Naive B cell (primary cell): ENCODE results near the gene SELENOS. TPM values are rescaled to one million over a fixed set of nuclear protein-coding genes. Genes with fewer than 3 reads are reported as not detected.
"Not testable (repeated sequence)": the region's sequence is repeated elsewhere in the genome, so short reads cannot be mapped to it uniquely, and the experiment has no call there.

Experiments used
- ATAC-seq, 2 donors: fragments of 150-1000 bp; cut with Tn5 transposase; 2 replicates each; pipeline ENCODE4 v1.10.0; 2021; ENCODE audit warnings: low read depth in 2 of 2, mild to moderate bottlenecking in 2 of 2, moderate library complexity in 2 of 2
- DNase-seq: peaks from one replicate; pipeline ENCODE4 v3.0.0; 2022
- H3K27ac Mint-ChIP-seq, 6 donors: one replicate each; pipeline ENCODE4 v1.8.0; 2020 to 2022; ENCODE audit warnings: mild to moderate bottlenecking in 6 of 6, mixed read lengths in 6 of 6, moderate library complexity in 5 of 6, inconsistent platforms in 2 of 6
- H3K27me3 Mint-ChIP-seq, 3 donors: one replicate each; pipeline ENCODE4 v1.8.0; 2021 to 2022; ENCODE audit warnings: mixed read lengths in 3 of 3, mild to moderate bottlenecking in 1 of 3
- H3K36me3 Mint-ChIP-seq, 2 donors: one replicate each; pipeline ENCODE4 v1.8.0; 2020 to 2022; ENCODE audit warnings: mixed read lengths in 2 of 2, inconsistent platforms in 1 of 2, mild to moderate bottlenecking in 1 of 2
- H3K4me1 Mint-ChIP-seq, 3 donors: one replicate each; pipeline ENCODE4 v1.8.0; 2020 to 2022; ENCODE audit warnings: mixed read lengths in 3 of 3, inconsistent platforms in 1 of 3, mild to moderate bottlenecking in 1 of 3, moderate library complexity in 1 of 3
- H3K4me3 Mint-ChIP-seq, 8 donors: one replicate each; pipeline ENCODE4 v1.8.0; 2020 to 2022; ENCODE audit warnings: mild to moderate bottlenecking in 8 of 8, mixed read lengths in 8 of 8, moderate library complexity in 8 of 8, inconsistent platforms in 2 of 8
- H3K9me3 Mint-ChIP-seq, 7 donors: one replicate each; pipeline ENCODE4 v1.8.0; 2020 to 2022; ENCODE audit warnings: mixed read lengths in 7 of 7, mild to moderate bottlenecking in 5 of 7, inconsistent platforms in 2 of 7, moderate library complexity in 1 of 7
- polyA plus RNA-seq, 6 donors: library from polyadenylated mRNA; unstranded; fragments of 300-500 nt; fragmentation: Illumina TruSeq; gene quantifications; one replicate each; pipeline ENCODE4 v1.2.3, GENCODE V29; 2021; ENCODE audit warnings: low read depth in 6 of 6

Gene SELENOS
- polyA plus RNA-seq, 6 donors from 2014 or later = 25.7 to 49.7 (median 40.0) TPM

DNA sequence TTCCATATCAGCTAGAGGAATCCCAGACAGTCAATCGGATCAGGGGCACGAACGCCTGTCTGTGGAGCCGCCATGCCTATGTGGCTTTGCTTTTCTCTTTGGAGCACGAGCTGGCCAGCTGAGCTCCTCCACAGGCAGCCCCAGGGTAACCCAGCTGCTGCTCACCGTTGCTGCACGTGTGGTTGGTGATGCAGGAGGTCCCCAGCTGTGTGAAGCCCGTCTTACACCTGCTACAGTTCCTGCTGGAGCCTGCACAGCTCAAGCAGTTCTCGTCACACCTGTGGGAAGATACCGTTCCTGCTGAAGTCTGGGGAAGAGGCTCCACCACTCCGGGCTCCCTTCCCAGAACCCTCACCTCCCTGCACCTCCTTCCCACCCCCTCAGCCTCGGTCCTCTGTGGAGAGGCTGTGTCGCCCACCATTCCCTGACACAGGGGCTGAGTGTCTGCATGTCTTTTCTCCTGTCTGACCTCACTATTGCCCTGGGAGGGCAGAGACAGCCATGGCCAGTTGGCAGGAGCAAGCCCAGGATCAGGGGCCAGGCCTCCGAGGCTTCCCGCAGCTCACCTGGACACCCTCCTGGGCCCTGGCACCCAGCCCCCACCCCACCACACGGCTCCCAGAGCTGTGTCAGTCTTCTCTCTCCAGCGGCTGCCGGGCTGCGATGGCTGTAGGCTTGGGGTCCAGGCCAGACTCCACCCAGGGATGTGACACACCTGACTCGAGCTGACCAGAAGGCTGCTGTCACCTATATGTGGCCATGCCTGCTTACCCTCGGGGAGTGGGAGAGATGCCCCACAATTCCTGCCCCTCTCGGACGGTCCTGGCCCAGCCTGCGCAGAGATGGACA is 30.0 kb upstream of the SELENOS start:
- DNase-seq = no peak
- Mint-ChIP-seq H3K9me3 (no peaks in the 10 kb centered on the region), H3K4me1 (peaks cover 0 to 4% (median 0%) of the 10 kb centered on the region in 3 donors), H3K27ac (peak overlapping the region in 1 of 6 donors; percentile 69), H3K4me3 (no peak overlapping the region), H3K36me3 (no peaks in the 10 kb centered on the region), H3K27me3 (peaks cover 0 to 15% (median 7%) of the 10 kb centered on the region in 3 donors)
- ATAC-seq = no peak

DNA sequence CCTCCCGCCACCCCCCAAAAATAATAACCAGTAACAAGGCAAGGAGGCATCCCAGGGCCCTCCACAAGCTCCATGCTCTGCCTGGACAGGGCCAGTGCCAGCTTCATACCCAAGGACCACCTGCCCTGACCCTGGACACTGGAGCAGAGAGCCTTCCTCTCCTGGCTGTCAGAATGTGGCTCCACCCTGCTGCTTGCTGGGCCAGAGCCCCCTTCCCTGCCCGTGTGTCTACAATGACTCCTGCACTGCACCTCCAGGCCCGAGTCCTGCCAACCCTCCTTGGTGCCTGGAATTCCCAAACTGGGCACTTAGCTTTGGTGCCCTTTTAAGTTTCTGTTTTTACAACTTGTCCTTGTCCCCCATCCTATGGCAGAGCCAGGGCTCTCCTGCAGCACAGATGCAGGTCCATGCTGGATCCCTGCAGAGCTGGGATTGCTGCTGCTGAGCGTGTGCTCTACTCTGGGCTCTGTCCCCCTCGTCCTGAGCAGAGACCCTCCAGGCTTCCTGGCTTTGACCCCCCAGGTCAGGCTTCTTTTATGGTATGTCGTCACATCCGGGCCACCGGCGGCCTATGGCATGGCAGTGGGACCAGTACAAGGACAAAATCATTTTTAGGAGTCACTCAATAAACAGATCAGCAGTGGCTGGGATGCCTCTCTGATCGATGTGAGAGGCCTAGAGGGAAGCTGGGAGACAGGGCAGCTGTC is 29.2 kb upstream of the SELENOS start:
- DNase-seq (no peak), ATAC-seq (no peak)
- Mint-ChIP-seq H3K36me3 (no peaks in the 10 kb centered on the region), H3K9me3 (no peaks in the 10 kb centered on the region), H3K27me3 (peaks cover 0 to 11% (median 0%) of the 10 kb centered on the region in 3 donors), H3K4me1 (peaks cover 0 to under 1% (median 0%) of the 10 kb centered on the region in 3 donors), H3K27ac (no peak overlapping the region), H3K4me3 (peak overlapping the region in 1 of 8 donors; percentile 64)

DNA sequence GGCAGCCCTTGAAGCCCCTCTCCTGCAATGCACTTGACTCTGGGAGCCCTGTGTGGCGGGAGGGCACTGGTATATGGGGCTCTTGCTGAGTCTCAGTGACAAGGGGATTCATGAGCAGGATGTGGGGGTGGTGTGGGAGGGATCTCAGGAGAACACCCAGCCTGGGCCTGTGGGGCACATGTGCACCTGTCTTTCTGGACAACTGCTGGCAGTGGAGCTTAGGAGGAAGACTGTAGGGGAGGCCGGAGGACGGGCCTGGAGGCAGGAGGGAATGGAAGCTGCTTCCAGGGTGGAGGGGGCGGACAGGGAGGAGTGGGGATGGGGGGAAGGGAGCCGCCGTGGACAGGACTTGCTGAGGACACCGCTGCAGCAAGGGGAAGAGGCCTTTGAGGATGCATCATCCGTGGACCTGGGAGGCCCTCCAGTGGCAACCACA is 28.6 kb upstream of the SELENOS start:
- Mint-ChIP-seq H3K27ac (no peak overlapping the region), H3K4me3 (no peak overlapping the region), H3K9me3 (no peaks in the 10 kb centered on the region), H3K27me3 (peaks cover 0 to 11% (median 0%) of the 10 kb centered on the region in 3 donors), H3K36me3 (no peaks in the 10 kb centered on the region), H3K4me1 (peaks cover 0 to 5% (median 0%) of the 10 kb centered on the region in 3 donors)
- no peak for DNase-seq
- ATAC-seq = no peak

DNA sequence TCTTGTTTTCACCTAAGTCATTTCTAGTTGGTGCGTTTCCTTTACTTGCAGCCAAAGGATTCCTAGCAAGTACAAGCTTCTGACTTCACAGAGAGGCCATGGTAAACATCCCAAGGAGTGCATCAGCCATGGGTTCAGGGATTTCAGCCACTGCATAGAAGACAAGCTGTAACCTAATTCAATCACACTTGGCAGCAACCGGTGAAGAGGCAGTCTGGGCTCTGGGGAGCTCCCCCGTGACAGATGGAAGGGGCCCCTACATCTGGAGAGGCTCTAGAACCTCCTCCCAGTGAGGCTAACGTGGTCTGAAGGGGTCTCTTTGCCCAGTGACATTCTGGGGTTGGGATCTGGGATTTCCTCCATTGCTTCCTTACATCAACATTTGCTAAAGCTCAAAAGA is 26.1 kb upstream of the SELENOS start:
- DNase-seq (no peak), ATAC-seq (no peak)
- Mint-ChIP-seq H3K27me3 (peaks cover 0 to 6% (median 0%) of the 10 kb centered on the region in 3 donors), H3K4me3 (no peak overlapping the region), H3K4me1 (peaks cover 0 to 5% (median 2%) of the 10 kb centered on the region in 3 donors), H3K9me3 (no peaks in the 10 kb centered on the region), H3K27ac (no peak overlapping the region), H3K36me3 (no peaks in the 10 kb centered on the region)

DNA sequence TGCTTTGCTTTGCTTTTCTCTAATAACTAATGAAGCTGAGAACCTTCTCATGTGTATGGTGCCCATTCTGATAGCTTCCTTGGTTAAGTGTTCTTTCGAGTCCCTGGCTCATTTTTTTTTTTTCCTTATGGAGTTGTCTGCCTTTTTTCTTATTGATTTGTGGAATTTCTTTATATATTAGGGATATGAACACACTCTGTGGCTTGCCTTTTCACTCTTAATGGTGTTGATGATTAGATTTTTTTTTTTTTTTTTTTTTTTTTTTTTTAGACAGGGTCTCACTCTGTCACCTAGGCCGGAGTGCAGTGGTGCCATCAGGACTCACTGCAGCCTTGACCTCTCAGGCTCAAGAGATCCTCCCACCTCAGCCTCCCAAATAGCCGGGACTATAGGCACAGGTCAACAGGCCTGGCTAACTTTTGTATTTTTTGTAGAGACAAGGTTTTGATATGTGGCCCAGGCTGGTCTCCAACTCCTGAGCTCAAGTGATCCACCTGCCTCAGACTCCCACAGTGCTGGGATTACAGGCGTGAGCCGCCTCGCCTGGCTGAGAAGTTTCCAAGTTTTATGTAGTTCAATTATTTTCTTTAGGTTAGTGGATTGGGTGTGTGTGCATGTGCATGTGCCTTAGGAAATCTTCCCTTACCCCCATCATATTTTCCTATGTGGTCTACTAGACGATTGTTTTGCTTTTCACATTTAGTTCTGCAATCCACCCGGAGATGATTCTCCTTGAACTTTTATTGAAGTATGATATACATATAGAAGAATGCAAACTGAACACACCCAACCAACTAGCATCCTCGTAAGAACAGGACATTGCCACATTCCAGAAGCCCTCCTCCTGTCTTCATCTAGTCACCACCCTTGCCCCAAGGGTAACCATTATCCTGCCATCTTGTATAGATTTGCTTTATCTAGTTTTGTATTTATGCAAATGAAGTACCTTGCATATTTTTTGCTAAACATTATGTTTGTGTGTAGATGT is 19.4 kb upstream of the SELENOS start:
- no peaks in the 10 kb centered on the region for H3K9me3 Mint-ChIP-seq
- peak overlapping the region in 1 of 6 donors; percentile 90 for H3K27ac Mint-ChIP-seq
- H3K27me3 Mint-ChIP-seq = no peaks in the 10 kb centered on the region
- peaks cover 0 to 1% of the 10 kb centered on the region in 2 donors for H3K36me3 Mint-ChIP-seq
- DNase-seq = no peak
- peak overlapping the region; percentile 21 to 99 (median 95) for H3K4me3 Mint-ChIP-seq
- no peak for ATAC-seq
- H3K4me1 Mint-ChIP-seq = peaks cover 22 to 30% (median 24%) of the 10 kb centered on the region in 3 donors

DNA sequence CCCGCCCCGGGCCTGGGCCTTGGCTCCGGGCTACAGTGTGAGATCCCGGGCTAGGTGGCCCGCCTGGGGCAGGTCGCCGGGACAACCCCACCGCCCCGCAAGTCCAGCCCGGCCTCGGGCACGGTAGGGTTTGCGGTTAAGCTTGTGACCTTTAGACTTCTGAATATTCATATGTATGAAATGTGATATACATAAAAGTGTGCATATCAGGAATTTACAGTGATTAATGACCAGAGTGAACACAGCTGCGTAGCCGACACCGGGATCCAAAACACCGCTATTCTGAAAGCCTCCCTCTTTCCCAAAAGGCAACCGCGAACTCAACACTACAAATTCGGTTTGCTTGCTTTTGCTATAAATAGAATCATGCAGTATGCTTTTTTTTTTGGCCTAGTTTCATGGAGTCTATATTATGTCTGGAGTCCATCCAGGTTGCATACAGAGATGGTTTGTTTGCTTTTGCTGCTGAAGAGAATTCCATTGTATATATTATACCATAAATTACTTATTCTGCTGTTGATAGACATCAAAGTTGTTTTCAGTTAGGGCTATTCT is 18.4 kb upstream of the SELENOS start:
- H3K27ac Mint-ChIP-seq = peak overlapping the region; percentile 47 to 99 (median 88)
- H3K9me3 Mint-ChIP-seq = no peaks in the 10 kb centered on the region
- H3K4me3 Mint-ChIP-seq = peak overlapping the region; percentile 93 to 99 (median 96)
- peak; percentile 23 for DNase-seq
- no peaks in the 10 kb centered on the region for H3K27me3 Mint-ChIP-seq
- peaks cover 0 to 5% of the 10 kb centered on the region in 2 donors for H3K36me3 Mint-ChIP-seq
- no peak for ATAC-seq
- H3K4me1 Mint-ChIP-seq = peaks cover 22 to 38% (median 23%) of the 10 kb centered on the region in 3 donors

DNA sequence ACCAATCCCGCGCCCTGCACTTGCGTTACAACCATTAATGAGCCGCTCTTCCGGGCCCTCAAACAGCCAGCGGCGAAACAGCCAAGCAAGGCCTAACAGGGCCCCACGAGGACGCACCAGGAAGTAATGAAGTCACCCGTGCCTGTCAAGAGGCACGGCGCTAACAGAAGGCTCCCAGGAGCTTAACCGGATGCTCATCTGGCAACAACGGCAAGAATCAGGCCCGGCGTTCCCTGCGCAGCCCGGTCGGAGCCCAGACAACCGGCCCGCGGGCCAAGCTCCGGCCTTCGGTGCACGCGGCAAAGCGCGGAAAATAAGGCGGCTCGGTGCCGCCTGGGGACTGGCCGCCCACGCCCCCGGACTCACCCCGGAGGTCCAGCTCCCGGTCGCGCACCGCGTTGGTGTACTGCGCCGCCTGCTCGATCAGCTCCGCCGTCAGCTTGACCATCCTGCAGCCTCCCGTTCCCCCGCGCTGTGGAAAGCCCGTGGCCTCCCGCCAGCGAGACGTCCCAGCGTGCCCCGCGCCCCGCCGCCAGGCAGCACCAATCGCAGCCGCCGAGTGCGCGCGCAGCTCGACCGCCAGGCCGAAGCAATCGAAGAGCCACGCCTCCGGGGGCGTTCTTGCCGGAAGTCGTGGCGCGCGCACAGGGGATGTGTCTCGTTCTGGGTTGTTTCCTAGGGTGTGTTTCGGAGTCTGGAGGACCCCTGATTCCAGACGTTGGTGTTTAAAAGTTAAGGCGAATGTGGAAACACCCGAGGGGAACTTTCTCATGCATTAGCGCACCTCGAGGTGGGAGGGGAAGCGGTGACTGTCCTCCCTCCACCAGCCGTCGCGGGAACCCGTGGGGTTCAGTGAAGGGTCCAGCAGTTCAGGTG is 17.7 kb upstream of the SELENOS start, which contains the start of gene SNRPA1:
TSS of gene SNRPA1 (minus strand) at position 518 of the 876 bp plus-strand sequence. CDS start at position 448, 70 bp downstream.
- H3K27ac Mint-ChIP-seq = peak within 1 kb of the TSS; percentile 95 to 99 (median 98)
- ATAC-seq (peak; percentile 81 to 82), DNase-seq (peak; percentile 95)
- H3K36me3 Mint-ChIP-seq = peaks cover 6 to 9% of the 10 kb centered on the region in 2 donors
- peak within 1 kb of the TSS; percentile 93 to 99 (median 96) for H3K4me3 Mint-ChIP-seq
- H3K27me3 Mint-ChIP-seq = no peaks in the 10 kb centered on the region
- H3K4me1 Mint-ChIP-seq = peaks cover 26 to 43% (median 27%) of the 10 kb centered on the region in 3 donors
- H3K9me3 Mint-ChIP-seq = no peaks in the 10 kb centered on the region

DNA sequence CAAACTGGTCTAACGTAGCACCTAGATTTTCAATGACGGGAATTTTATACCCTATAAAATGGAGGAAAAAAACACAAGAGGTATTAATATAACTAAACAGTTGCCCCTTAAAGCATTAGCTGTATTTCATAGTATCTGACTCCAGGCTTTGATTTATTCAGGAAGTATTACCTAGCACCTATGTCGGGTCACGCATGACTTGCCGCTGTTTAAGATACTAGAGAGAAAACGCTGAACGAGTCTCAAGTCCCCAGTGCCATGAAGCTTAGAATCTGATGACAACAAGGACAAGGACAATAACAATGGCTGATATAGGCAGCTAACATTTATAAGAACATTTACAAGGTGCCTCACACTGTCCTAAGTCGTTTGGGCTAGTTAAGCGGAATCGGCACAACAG is 15.8 kb upstream of the SELENOS start:
- Mint-ChIP-seq H3K27ac (peak overlapping the region in 3 of 6 donors; percentile 56 to 99 (median 96)), H3K4me1 (peaks cover 41 to 49% (median 41%) of the 10 kb centered on the region in 3 donors), H3K9me3 (no peaks in the 10 kb centered on the region), H3K36me3 (peaks cover 17 to 20% of the 10 kb centered on the region in 2 donors), H3K4me3 (peak overlapping the region; percentile 93 to 99 (median 96)), H3K27me3 (no peaks in the 10 kb centered on the region)
- ATAC-seq = no peak
- no peak for DNase-seq

DNA sequence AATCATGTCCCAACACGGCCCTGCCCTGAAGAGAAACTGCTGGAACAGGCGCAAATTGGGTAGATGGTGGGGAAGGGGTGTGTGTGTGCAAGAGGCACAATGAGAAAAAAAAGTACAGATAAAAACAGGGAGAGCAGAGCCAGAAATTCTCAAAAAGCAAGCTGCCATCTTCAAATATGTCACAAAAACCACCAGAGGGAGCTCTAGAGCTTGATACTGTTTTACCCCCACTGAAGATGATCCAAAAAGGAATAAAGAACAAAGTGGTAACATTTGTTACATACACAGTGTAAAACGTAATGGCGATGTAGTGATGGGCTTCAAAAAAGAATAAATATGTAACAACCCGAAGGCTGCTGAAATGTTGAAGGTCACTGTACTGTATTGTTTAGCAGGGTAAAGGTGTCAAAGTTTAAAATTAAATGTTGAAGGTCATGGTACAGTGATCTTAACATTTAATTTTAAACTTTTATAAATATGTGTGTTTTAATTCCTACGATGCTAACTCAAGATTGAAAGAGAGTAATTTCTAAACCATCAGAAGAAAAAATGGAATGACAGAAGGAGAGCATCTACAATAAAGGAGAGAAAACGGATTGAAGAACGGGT is 11.7 kb upstream of the SELENOS start:
- Mint-ChIP-seq H3K27me3 (no peaks in the 10 kb centered on the region), H3K36me3 (peaks cover 17 to 20% of the 10 kb centered on the region in 2 donors), H3K27ac (peak overlapping the region in 4 of 6 donors; percentile 2 to 71 (median 44)), H3K9me3 (no peaks in the 10 kb centered on the region), H3K4me1 (peaks cover 31 to 47% (median 34%) of the 10 kb centered on the region in 3 donors), H3K4me3 (peak overlapping the region in 3 of 8 donors; percentile 7 to 26 (median 26))
- peak; percentile 57 to 74 for ATAC-seq
- DNase-seq = peak; percentile 58

DNA sequence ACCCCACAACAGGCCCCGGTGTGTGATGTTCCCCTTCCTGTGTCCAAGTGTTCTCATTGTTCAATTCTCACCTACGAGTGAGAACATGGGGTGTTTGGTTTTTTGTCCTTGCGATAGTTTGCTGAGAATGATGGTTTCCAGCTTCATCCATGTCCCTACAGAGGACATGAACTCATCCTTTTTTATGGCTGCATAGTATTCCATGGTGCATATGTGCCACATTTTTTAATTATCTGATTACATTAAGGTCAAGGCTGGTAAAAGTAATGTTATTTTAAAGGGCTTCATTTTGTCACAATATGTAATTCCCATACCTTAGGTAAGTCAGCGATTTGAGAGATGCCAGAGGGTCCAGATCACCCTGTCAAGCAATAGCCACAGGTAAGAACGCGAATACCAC is 10.1 kb upstream of the SELENOS start:
- not testable (repeated sequence) for ATAC-seq, H3K4me3 Mint-ChIP-seq, H3K9me3 Mint-ChIP-seq, DNase-seq, H3K27ac Mint-ChIP-seq, H3K27me3 Mint-ChIP-seq
- peaks cover 19 to 34% (median 22%) of the 10 kb centered on the region in 3 donors for H3K4me1 Mint-ChIP-seq
- peaks cover 20 to 24% of the 10 kb centered on the region in 2 donors for H3K36me3 Mint-ChIP-seq

DNA sequence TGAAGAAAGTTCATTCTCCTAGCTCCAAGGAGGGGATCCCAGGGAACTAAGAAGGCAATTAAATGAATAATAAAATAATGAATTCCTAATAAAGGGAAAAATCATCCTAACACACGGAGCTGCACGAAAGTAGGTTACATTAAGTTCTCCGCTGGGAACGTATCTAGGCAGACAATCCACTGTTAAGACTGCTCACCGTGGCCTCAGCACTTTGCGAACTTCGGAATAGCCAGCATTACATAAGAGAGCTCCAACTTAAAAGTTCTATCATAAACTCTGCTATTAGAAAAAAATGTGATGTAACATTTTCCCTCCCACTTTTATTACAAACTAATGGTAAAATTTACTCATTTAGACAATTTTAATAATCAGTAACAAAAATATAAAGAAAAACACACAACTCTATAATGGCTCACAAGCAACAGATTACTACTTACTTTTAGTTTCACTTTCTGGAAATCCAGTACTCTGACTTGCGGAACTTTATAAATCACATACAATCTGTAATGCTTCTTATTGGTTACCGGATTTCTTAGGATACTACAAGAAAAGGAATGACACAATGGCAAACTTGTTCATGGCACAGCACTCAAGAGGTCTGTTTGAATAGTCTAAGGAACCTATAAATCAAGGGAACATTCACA is 9.3 kb upstream of the SELENOS start:
- peaks cover 24 to 28% of the 10 kb centered on the region in 2 donors for H3K36me3 Mint-ChIP-seq

More for the DNA sequence above, 9.3 kb upstream of the SELENOS start:
- DNase-seq (no peak), ATAC-seq (no peak)
- Mint-ChIP-seq H3K9me3 (no peaks in the 10 kb centered on the region), H3K27me3 (no peaks in the 10 kb centered on the region), H3K4me3 (no peak overlapping the region), H3K27ac (no peak overlapping the region), H3K4me1 (peaks cover 19 to 28% (median 22%) of the 10 kb centered on the region in 3 donors)
